Liver (tissue), 9 donors: ENCODE results near the gene GRIA3. TPM values are rescaled to one million over a fixed set of nuclear protein-coding genes. Genes with fewer than 3 reads are reported as not detected.

Experiments
- DNase-seq: peaks from one replicate; pipeline ENCODE4 v3.0.0-alpha.2; 2017; ENCODE audit warnings: low spot score
- H3K27ac ChIP-seq, 2 donors: one replicate each; pipeline ENCODE4 v1.7.0; 2013; ENCODE audit warnings: inconsistent platforms in 2 of 2, low read length in 2 of 2, control low read depth in 1 of 2, low read depth in 1 of 2, mild to moderate bottlenecking in 1 of 2
- H3K27me3 ChIP-seq, 4 donors: one replicate each; pipeline versions ENCODE4 v1.6.1 to v1.7.0; 2013; ENCODE audit warnings: low read length in 3 of 4, inconsistent platforms in 1 of 4, mild to moderate bottlenecking in 1 of 4, moderate library complexity in 1 of 4; ENCODE audit not compliant: control insufficient read depth in 4 of 4, insufficient read depth in 4 of 4
- H3K36me3 ChIP-seq, 4 donors: one replicate each; pipeline versions ENCODE4 v1.6.1 to v1.7.0; 2013; ENCODE audit warnings: low read length in 3 of 4, mild to moderate bottlenecking in 3 of 4, low read depth in 1 of 4, moderate library complexity in 1 of 4; ENCODE audit not compliant: control insufficient read depth in 4 of 4, insufficient read depth in 3 of 4
- H3K4me1 ChIP-seq, 4 donors: one replicate each; pipeline versions ENCODE4 v1.6.1 to v1.7.0; 2013; ENCODE audit warnings: low read length in 3 of 4, mild to moderate bottlenecking in 3 of 4, moderate library complexity in 1 of 4; ENCODE audit not compliant: control insufficient read depth in 4 of 4, insufficient read depth in 4 of 4
- H3K4me3 ChIP-seq, 3 donors: one replicate each; pipeline versions ENCODE4 v1.6.1 to v1.7.0; 2013; ENCODE audit warnings: low read length in 3 of 3, control low read depth in 1 of 3, low read depth in 1 of 3, mild to moderate bottlenecking in 1 of 3
- H3K9ac ChIP-seq, 2 donors: one replicate each; pipeline ENCODE4 v1.7.0; 2013; ENCODE audit warnings: low read length in 2 of 2, mild to moderate bottlenecking in 2 of 2, moderate library complexity in 2 of 2, control low read depth in 1 of 2, low read depth in 1 of 2
- H3K9me3 ChIP-seq, 4 donors: one replicate each; pipeline versions ENCODE4 v1.6.1 to v1.7.0; 2013; ENCODE audit warnings: low read length in 3 of 4; ENCODE audit not compliant: control insufficient read depth in 4 of 4
- ATF3 ChIP-seq: IDR thresholded peaks from 2 replicates; pipeline ENCODE4 v1.6.1; 2016; ENCODE audit warnings: antibody characterized with exemption
- CTCF ChIP-seq: fragments of 150-350 bp; IDR thresholded peaks from 2 replicates; pipeline ENCODE4 v1.5.1; 2017; ENCODE audit warnings: improper control_type of control experiment, low read depth, low read length; ENCODE audit not compliant: missing input control
- EGR1 ChIP-seq, 2 donors: IDR thresholded peaks; 2 replicates each; pipeline ENCODE4 v1.6.1; 2016 to 2018; ENCODE audit warnings: antibody characterized with exemption in 2 of 2, low read depth in 2 of 2
- FOXA2 ChIP-seq: IDR thresholded peaks from 2 replicates; pipeline ENCODE4 v1.6.1; 2016; ENCODE audit warnings: antibody characterized with exemption
- GABPA ChIP-seq, 2 donors: IDR thresholded peaks in 1 of 2; conservative IDR thresholded peaks in 1 of 2; 2 replicates each; pipeline ENCODE4 v1.6.1; 2016; ENCODE audit warnings: antibody characterized with exemption in 2 of 2, mild to moderate bottlenecking in 1 of 2, moderate library complexity in 1 of 2
- HNF4A ChIP-seq, 2 donors: conservative IDR thresholded peaks; 2 replicates each; pipeline ENCODE4 v1.6.1; 2016; ENCODE audit warnings: antibody characterized with exemption in 2 of 2, mild to moderate bottlenecking in 2 of 2
- HNF4G ChIP-seq: IDR thresholded peaks from 2 replicates; pipeline ENCODE4 v1.6.1; 2016; ENCODE audit warnings: antibody characterized with exemption
- JUND ChIP-seq, 2 donors: IDR thresholded peaks; 2 replicates each; pipeline ENCODE4 v1.6.1; 2016; ENCODE audit warnings: antibody characterized with exemption in 2 of 2
- MAX ChIP-seq: IDR thresholded peaks from 2 replicates; pipeline ENCODE4 v1.6.1; 2016; ENCODE audit warnings: antibody characterized with exemption
- NR2F2 ChIP-seq: IDR thresholded peaks from 2 replicates; pipeline ENCODE4 v1.6.1; 2016; ENCODE audit warnings: antibody characterized with exemption
- REST ChIP-seq: IDR thresholded peaks from 2 replicates; pipeline ENCODE4 v1.6.1; 2016; ENCODE audit warnings: antibody characterized with exemption, mild to moderate bottlenecking
- RXRA ChIP-seq, 2 donors: IDR thresholded peaks; 2 replicates each; pipeline ENCODE4 v1.6.1; 2017 to 2018; ENCODE audit warnings: antibody characterized with exemption in 2 of 2, mild to moderate bottlenecking in 1 of 2
- SP1 ChIP-seq: IDR thresholded peaks from 2 replicates; pipeline ENCODE4 v1.6.1; 2018; ENCODE audit warnings: antibody characterized with exemption, mild to moderate bottlenecking
- YY1 ChIP-seq: IDR thresholded peaks from 2 replicates; pipeline ENCODE4 v1.6.1; 2016; ENCODE audit warnings: antibody characterized with exemption, mild to moderate bottlenecking
- ZBTB33 ChIP-seq: IDR thresholded peaks from 2 replicates; pipeline ENCODE4 v1.6.1; 2016; ENCODE audit warnings: antibody characterized with exemption
- WGBS: extraction: QIAGEN DNeasy Blood & Tissue Kit; methylation state at CpG from one replicate; pipeline ENCODE4 v1.1.7; 2013; 5-methylcytosine and 5-hydroxymethylcytosine counted together
- polyA plus RNA-seq, 2 donors: library from polyadenylated mRNA; stranded (reverse) in 1 of 2; unstranded in 1 of 2; fragments of 200-250 nt in 1 of 2; fragments of >200 nt in 1 of 2; fragmentation: Nextera tagmentation in 1 of 2; extraction: Ambion mirVana in 1 of 2; gene quantifications; one replicate each; pipeline versions ENCODE4 v1.2.1 to v1.2.3, GENCODE V29; 2013 to 2015
- total RNA-seq, 2 donors: library from RNA; depleted of rRNA; stranded (reverse); fragments of >200 nt; gene quantifications; one replicate each; pipeline ENCODE4 v1.2.3, GENCODE V29; 2014
- donor health status: healthy.
- donor health status: healthy.
- donor health status: healthy.
- donor health status: healthy.
- donor health status: healthy.

Gene GRIA3
- total and polyA plus RNA-seq, 4 donors, result 1.5 to 3.4 (median 2.9) TPM

- H3K4me1 ChIP-seq, result no peaks in the 10 kb centered on the region
- H3K4me3 ChIP-seq, result no peak overlapping the region
- H3K36me3 ChIP-seq, result no peaks in the 10 kb centered on the region
- no peak overlapping the region for H3K9ac ChIP-seq
- no peaks in the 10 kb centered on the region for H3K9me3 ChIP-seq
- 81% methylated on average over 3 of the region's 3 CpGs for WGBS
- DNase-seq, result no peak
- no peaks in the 10 kb centered on the region for H3K27me3 ChIP-seq
- no peak for TF ChIP-seq EGR1 (IDR thresholded peaks at IDR 0.05; ENCODE audit: low read depth in 2 of 2)
- no peak for TF ChIP-seq GABPA (IDR thresholded peaks at IDR 0.05 in 1 of 2, conservative IDR thresholded peaks at IDR 0.05 in 1 of 2)
- TF ChIP-seq ZBTB33, result no peak
- TF ChIP-seq NR2F2, result no peak
- no peak for TF ChIP-seq SP1
- no peak for TF ChIP-seq YY1
- TF ChIP-seq RXRA (IDR thresholded peaks at IDR 0.05), result no peak
- TF ChIP-seq CTCF, result no peak
- TF ChIP-seq HNF4G, result no peak
- TF ChIP-seq MAX, result no peak
- no peak for TF ChIP-seq REST
- TF ChIP-seq JUND (IDR thresholded peaks at IDR 0.05), result no peak
- TF ChIP-seq ATF3, result no peak
- H3K27ac ChIP-seq, result no peak overlapping the region
Measured at GRCh38 chrX:123487669-123488068, 303.6 kb downstream of the GRIA3 start.

- no peak for DNase-seq
- no peaks in the 10 kb centered on the region for H3K9me3 ChIP-seq
- H3K36me3 ChIP-seq, result no peaks in the 10 kb centered on the region
- WGBS, result 64% methylated on average over 1 of the region's 1 CpG
- no peaks in the 10 kb centered on the region for H3K4me1 ChIP-seq
- H3K27me3 ChIP-seq, result no peaks in the 10 kb centered on the region
- H3K27ac ChIP-seq, result no peak overlapping the region
- no peak overlapping the region for H3K9ac ChIP-seq
- no peak overlapping the region for H3K4me3 ChIP-seq
- no peak for TF ChIP-seq SP1
- TF ChIP-seq HNF4A (conservative IDR thresholded peaks at IDR 0.05), result no peak
- no peak for TF ChIP-seq GABPA (IDR thresholded peaks at IDR 0.05 in 1 of 2, conservative IDR thresholded peaks at IDR 0.05 in 1 of 2)
- TF ChIP-seq CTCF, result no peak
- TF ChIP-seq NR2F2, result no peak
- no peak for TF ChIP-seq YY1
- TF ChIP-seq HNF4G, result no peak
- TF ChIP-seq FOXA2, result no peak
- TF ChIP-seq RXRA (IDR thresholded peaks at IDR 0.05), result no peak
- no peak for TF ChIP-seq MAX
- TF ChIP-seq ZBTB33, result no peak
Measured at GRCh38 chrX:123489011-123489410, 304.9 kb downstream of the GRIA3 start.
